DOHH2 (cell line): Measurements from ENCODE around the gene MAFB.

Source experiments
- H3F3A ChIP-seq: fragments of 200-600 bp; sonication (generic), shearing (Covaris generic); 2 replicates; pipeline ENCODE4 v1.6.0; 2016; ENCODE audit warnings: antibody characterized with exemption, mild to moderate bottlenecking; ENCODE audit not compliant: control insufficient read depth, insufficient read depth
- H3K27ac ChIP-seq: fragments of 200-600 bp; sonication (generic); 2 replicates; pipeline ENCODE4 v1.5.1; 2014; ENCODE audit warnings: low read depth, mild to moderate bottlenecking, low read length, moderate library complexity
- H3K27me3 ChIP-seq: fragments of 200-600 bp; sonication (generic); 2 replicates; pipeline ENCODE4 v1.6.1; 2014; ENCODE audit warnings: mild to moderate bottlenecking, low read length, mixed read lengths; ENCODE audit not compliant: control insufficient read depth
- H3K36me3 ChIP-seq: fragments of 200-600 bp; sonication (generic); 2 replicates; pipeline ENCODE4 v1.6.1; 2014; ENCODE audit warnings: mild to moderate bottlenecking, low read length, moderate library complexity, mixed read lengths; ENCODE audit not compliant: control insufficient read depth
- H3K4me1 ChIP-seq: fragments of 200-600 bp; sonication (generic); 2 replicates; pipeline ENCODE4 v1.6.1; 2014; ENCODE audit warnings: mild to moderate bottlenecking, low read length, mixed read lengths; ENCODE audit not compliant: control insufficient read depth
- H3K4me2 ChIP-seq: fragments of 200-600 bp; sonication (generic); 2 replicates; pipeline ENCODE4 v1.6.0; 2014; ENCODE audit warnings: mild to moderate bottlenecking, low read length, moderate library complexity
- H3K4me3 ChIP-seq: fragments of 200-600 bp; sonication (generic); 2 replicates; pipeline ENCODE4 v1.5.1; 2014; ENCODE audit warnings: mild to moderate bottlenecking, low read length, mixed read lengths
- H3K79me2 ChIP-seq: fragments of 200-600 bp; sonication (generic); 2 replicates; pipeline ENCODE4 v1.6.1; 2014; ENCODE audit warnings: mild to moderate bottlenecking, low read length, mixed read lengths; ENCODE audit not compliant: control insufficient read depth
- H3K9me2 ChIP-seq: fragments of 200-600 bp; sonication (generic); replicated peaks from 2 replicates; pipeline ENCODE4 v1.6.1; 2014; ENCODE audit warnings: mild to moderate bottlenecking, low read length, mixed read lengths; ENCODE audit not compliant: control insufficient read depth
- H3K9me3 ChIP-seq: fragments of 200-600 bp; sonication (generic); 2 replicates; pipeline ENCODE4 v1.6.1; 2014; ENCODE audit warnings: antibody characterized with exemption, low read length, mixed read lengths; ENCODE audit not compliant: control insufficient read depth, insufficient read depth
- H4K20me1 ChIP-seq: fragments of 200-600 bp; sonication (generic); 2 replicates; pipeline ENCODE4 v1.6.0; 2014; ENCODE audit warnings: low read depth, mild to moderate bottlenecking, antibody characterized with exemption, low read length, moderate library complexity; ENCODE audit not compliant: control insufficient read depth, insufficient read depth
- CTCF ChIP-seq: fragments of 200-600 bp; sonication (generic); IDR thresholded peaks from one replicate; pipeline ENCODE4 v1.5.1; 2014; ENCODE audit warnings: antibody characterized with exemption, mild to moderate bottlenecking, low read depth, low read length; ENCODE audit not compliant: poor library complexity, severe bottlenecking
- EZH2phosphoT487 ChIP-seq: fragments of 200-600 bp; sonication (generic); IDR thresholded peaks from 2 replicates; pipeline ENCODE4 v1.6.1; 2017; ENCODE audit warnings: borderline replicate concordance, mild to moderate bottlenecking, antibody characterized with exemption, low read length, moderate library complexity, mixed read lengths

Gene MAFB

GRCh38 chr20:40727960-40728359 lies 38.9 kb upstream of the MAFB start:
- no peak overlapping the region for H3K27ac ChIP-seq
- peaks cover 7% of the 10 kb centered on the region; the same call in 1 of the 2 replicates for H3K9me3 ChIP-seq
- no peaks in the 10 kb centered on the region for H3K79me2 ChIP-seq
- H3K9me2 ChIP-seq = no peaks in the 10 kb centered on the region
- no peaks in the 10 kb centered on the region for H4K20me1 ChIP-seq
- peaks cover 3% of the 10 kb centered on the region for H3K27me3 ChIP-seq
- H3K36me3 ChIP-seq = no peaks in the 10 kb centered on the region
- H3K4me2 ChIP-seq = no peak overlapping the region
- H3K4me3 ChIP-seq = no peak overlapping the region
- H3F3A ChIP-seq = no peaks in the 10 kb centered on the region
- H3K4me1 ChIP-seq = no peaks in the 10 kb centered on the region
- TF ChIP-seq EZH2phosphoT487 (no peak), CTCF (no peak)

GRCh38 chr20:40726776-40727175 lies 37.7 kb upstream of the MAFB start:
- no peak overlapping the region for H3K4me2 ChIP-seq
- H3K9me3 ChIP-seq = peaks cover 7% of the 10 kb centered on the region; the same call in 1 of the 2 replicates
- no peaks in the 10 kb centered on the region for H4K20me1 ChIP-seq
- H3F3A ChIP-seq = no peaks in the 10 kb centered on the region
- H3K9me2 ChIP-seq = no peaks in the 10 kb centered on the region
- no peak overlapping the region for H3K27ac ChIP-seq
- H3K27me3 ChIP-seq = peaks cover 8% of the 10 kb centered on the region
- no peaks in the 10 kb centered on the region for H3K79me2 ChIP-seq
- no peaks in the 10 kb centered on the region for H3K4me1 ChIP-seq
- H3K36me3 ChIP-seq = no peaks in the 10 kb centered on the region
- H3K4me3 ChIP-seq = no peak overlapping the region
- no peak for TF ChIP-seq CTCF
- no peak for TF ChIP-seq EZH2phosphoT487

GRCh38 chr20:40724566-40724965 lies 35.5 kb upstream of the MAFB start:
- no peak for TF ChIP-seq EZH2phosphoT487
- no peak for TF ChIP-seq CTCF
- Histone ChIP-seq H3K4me1 (no peaks in the 10 kb centered on the region), H3F3A (no peaks in the 10 kb centered on the region), H3K79me2 (no peaks in the 10 kb centered on the region), H3K27ac (no peak overlapping the region), H3K4me3 (no peak overlapping the region), H3K36me3 (no peaks in the 10 kb centered on the region), H3K4me2 (no peak overlapping the region), H3K27me3 (peaks cover 19% of the 10 kb centered on the region), H3K9me3 (peaks cover 7% of the 10 kb centered on the region; the same call in 1 of the 2 replicates), H4K20me1 (no peaks in the 10 kb centered on the region), H3K9me2 (no peaks in the 10 kb centered on the region)

- H3K4me3 ChIP-seq = no peak overlapping the region
- H3K79me2 ChIP-seq = no peaks in the 10 kb centered on the region
- H3K27ac ChIP-seq = no peak overlapping the region
- H3K9me3 ChIP-seq = no peaks in the 10 kb centered on the region
- no peaks in the 10 kb centered on the region for H3K9me2 ChIP-seq
- peaks cover 24% of the 10 kb centered on the region for H3K27me3 ChIP-seq
- no peak for TF ChIP-seq EZH2phosphoT487
- no peak for TF ChIP-seq CTCF
- H3K4me1 ChIP-seq = no peaks in the 10 kb centered on the region
- no peaks in the 10 kb centered on the region for H3K36me3 ChIP-seq
- H3K4me2 ChIP-seq = no peak overlapping the region
- no peaks in the 10 kb centered on the region for H4K20me1 ChIP-seq
- H3F3A ChIP-seq = no peaks in the 10 kb centered on the region
Observed at GRCh38 chr20:40720826-40721225, 31.8 kb upstream of the MAFB start.
